ENCODE measurements around the gene SUN5.

Gene SUN5

GRCh38 chr20:32995802-32996201 lies 8.4 kb downstream of the SUN5 start:
- no peak for DNase-seq (ENCODE audit: low read depth)

GRCh38 chr20:32993496-32994050 lies 10.7 kb downstream of the SUN5 start:
- DNase-seq (ENCODE audit: low read depth), result no peak

- no peak for DNase-seq (ENCODE audit: low read depth)
These were observed 12.2 kb downstream of the SUN5 start for GRCh38 chr20:32991792-32992641.

GRCh38 chr20:32991383-32991782 lies 12.8 kb downstream of the SUN5 start:
- DNase-seq (ENCODE audit: low read depth), result no peak

- DNase-seq (ENCODE audit: low read depth), result no peak
These were observed 13.8 kb downstream of the SUN5 start for GRCh38 chr20:32990426-32990825.

- DNase-seq (ENCODE audit: low read depth), result no peak
These were observed 14.5 kb downstream of the SUN5 start for GRCh38 chr20:32989507-32990283.

- DNase-seq (ENCODE audit: low read depth), result no peak
These were observed 16.2 kb downstream of the SUN5 start for GRCh38 chr20:32988008-32988407.

GRCh38 chr20:32987044-32987825 lies 17.0 kb downstream of the SUN5 start:
- no peak for DNase-seq (ENCODE audit: low read depth)

GRCh38 chr20:32986331-32986966 lies 17.8 kb downstream of the SUN5 start:
- DNase-seq (ENCODE audit: low read depth), result no peak

- no peak for DNase-seq (ENCODE audit: low read depth)
These were observed 18.6 kb downstream of the SUN5 start for GRCh38 chr20:32985596-32985995.

- no peak for DNase-seq (ENCODE audit: low read depth)
These were observed 19.4 kb downstream of the SUN5 start for GRCh38 chr20:32984631-32985354.

GRCh38 chr20:32984196-32984595 lies 20.0 kb downstream of the SUN5 start:
- no peak for DNase-seq (ENCODE audit: low read depth)

GRCh38 chr20:32983459-32984112 lies 20.6 kb downstream of the SUN5 start:
- DNase-seq (ENCODE audit: low read depth), result no peak

GRCh38 chr20:32982617-32983458 lies 21.4 kb downstream of the SUN5 start:
- no peak for DNase-seq (ENCODE audit: low read depth)

GRCh38 chr20:32980990-32981389 lies 23.2 kb downstream of the SUN5 start:
- DNase-seq (ENCODE audit: low read depth), result no peak

GRCh38 chr20:32980131-32980941 lies 23.9 kb downstream of the SUN5 start:
- DNase-seq (ENCODE audit: low read depth), result no peak

- DNase-seq (ENCODE audit: low read depth), result no peak
These were observed 24.8 kb downstream of the SUN5 start for GRCh38 chr20:32979201-32979998.

GRCh38 chr20:32978009-32978335 lies 26.3 kb downstream of the SUN5 start:
- DNase-seq (ENCODE audit: low read depth), result no peak

Measured in activated T-cell treated with anti-CD3 and anti-CD28 coated beads for 48 hours (primary cell).